ENCODE results near the gene AHRR. TPM values are rescaled to one million over a fixed set of nuclear protein-coding genes. Genes with fewer than 3 reads are reported as not detected.

The AHRR gene
- total and polyA plus RNA-seq, 8 donors = 0.63 to 47.8 (median 1.1) TPM; not detected in 1

GRCh38 chr5:390623-391491, 69.3 kb downstream of the AHRR start:
- Histone ChIP-seq H3K4me1 (no peaks in the 10 kb centered on the region), H3K4me3 (no peak overlapping the region), H3K9me3 (peaks cover 0 to 6% (median 2%) of the 10 kb centered on the region in 4 donors), H3K36me3 (no peaks in the 10 kb centered on the region), H3K27me3 (peaks cover 0 to 25% (median 11%) of the 10 kb centered on the region in 3 donors), H3K27ac (no peak overlapping the region)
- no peak for TF ChIP-seq POLR2A (IDR thresholded peaks at IDR 0.05)
- no peak for TF ChIP-seq POLR2AphosphoS5 (IDR thresholded peaks at IDR 0.05)
- TF ChIP-seq EP300 (IDR thresholded peaks at IDR 0.05) = no peak
- TF ChIP-seq, protein P1, sequence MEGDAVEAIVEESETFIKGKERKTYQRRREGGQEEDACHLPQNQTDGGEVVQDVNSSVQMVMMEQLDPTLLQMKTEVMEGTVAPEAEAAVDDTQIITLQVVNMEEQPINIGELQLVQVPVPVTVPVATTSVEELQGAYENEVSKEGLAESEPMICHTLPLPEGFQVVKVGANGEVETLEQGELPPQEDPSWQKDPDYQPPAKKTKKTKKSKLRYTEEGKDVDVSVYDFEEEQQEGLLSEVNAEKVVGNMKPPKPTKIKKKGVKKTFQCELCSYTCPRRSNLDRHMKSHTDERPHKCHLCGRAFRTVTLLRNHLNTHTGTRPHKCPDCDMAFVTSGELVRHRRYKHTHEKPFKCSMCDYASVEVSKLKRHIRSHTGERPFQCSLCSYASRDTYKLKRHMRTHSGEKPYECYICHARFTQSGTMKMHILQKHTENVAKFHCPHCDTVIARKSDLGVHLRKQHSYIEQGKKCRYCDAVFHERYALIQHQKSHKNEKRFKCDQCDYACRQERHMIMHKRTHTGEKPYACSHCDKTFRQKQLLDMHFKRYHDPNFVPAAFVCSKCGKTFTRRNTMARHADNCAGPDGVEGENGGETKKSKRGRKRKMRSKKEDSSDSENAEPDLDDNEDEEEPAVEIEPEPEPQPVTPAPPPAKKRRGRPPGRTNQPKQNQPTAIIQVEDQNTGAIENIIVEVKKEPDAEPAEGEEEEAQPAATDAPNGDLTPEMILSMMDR (IDR thresholded peaks at IDR 0.05) = no peak
- DNase-seq = peak; percentile 24 to 81
- intact Hi-C loops (cut with DNase I; ENCODE audit: low total_unique reads) = no loop called here
- 47 to 63% (median 55%) methylated on average over 17 to 35 of the region's 35 CpGs for WGBS, 5 donors

DNA sequence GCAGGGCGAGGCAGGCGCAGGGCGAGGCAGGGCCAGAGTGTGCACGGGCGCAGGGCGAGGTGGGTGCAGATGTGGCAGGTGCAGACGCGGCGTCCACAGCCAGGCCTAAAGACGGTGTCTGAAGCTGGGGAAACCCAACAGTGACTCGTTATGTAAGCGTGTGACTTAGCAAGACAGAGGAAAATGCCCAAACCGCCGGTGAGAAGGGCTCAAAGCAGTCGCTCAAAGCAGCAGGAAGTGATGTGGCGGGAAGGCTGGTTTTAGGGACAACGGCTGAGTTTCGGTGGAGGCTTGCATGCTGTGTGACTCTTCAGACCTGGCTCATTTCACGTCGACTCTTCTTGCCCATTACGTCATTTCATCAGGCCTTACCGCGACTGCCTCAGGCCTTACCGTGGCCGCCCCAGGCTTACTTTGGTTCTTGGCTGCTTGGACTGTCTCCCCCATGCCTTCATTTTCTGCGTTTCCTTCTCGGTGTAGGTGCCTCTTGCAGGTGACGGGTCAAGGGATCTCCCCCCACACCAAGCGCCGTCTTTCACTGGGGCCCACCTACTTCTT, 71.0 kb downstream of the AHRR start:
- H3K4me3 ChIP-seq = no peak overlapping the region
- TF ChIP-seq, protein P1 (IDR thresholded peaks at IDR 0.05) = no peak
- TF ChIP-seq POLR2A (IDR thresholded peaks at IDR 0.05) = no peak
- TF ChIP-seq POLR2AphosphoS5 (IDR thresholded peaks at IDR 0.05) = no peak
- no peak for TF ChIP-seq EP300 (IDR thresholded peaks at IDR 0.05)
- no peaks in the 10 kb centered on the region for H3K9me3 ChIP-seq
- 55 to 84% (median 69%) methylated on average over 30 of the region's 30 CpGs for WGBS, 5 donors
- no peak overlapping the region for H3K27ac ChIP-seq
- DNase-seq = peak; percentile 25 to 57
- H3K27me3 ChIP-seq = peaks cover 0 to 20% (median 6%) of the 10 kb centered on the region in 3 donors
- H3K36me3 ChIP-seq = no peaks in the 10 kb centered on the region
- intact Hi-C loops (cut with DNase I; ENCODE audit: low total_unique reads) = no loop called here
- H3K4me1 ChIP-seq = no peaks in the 10 kb centered on the region

DNA sequence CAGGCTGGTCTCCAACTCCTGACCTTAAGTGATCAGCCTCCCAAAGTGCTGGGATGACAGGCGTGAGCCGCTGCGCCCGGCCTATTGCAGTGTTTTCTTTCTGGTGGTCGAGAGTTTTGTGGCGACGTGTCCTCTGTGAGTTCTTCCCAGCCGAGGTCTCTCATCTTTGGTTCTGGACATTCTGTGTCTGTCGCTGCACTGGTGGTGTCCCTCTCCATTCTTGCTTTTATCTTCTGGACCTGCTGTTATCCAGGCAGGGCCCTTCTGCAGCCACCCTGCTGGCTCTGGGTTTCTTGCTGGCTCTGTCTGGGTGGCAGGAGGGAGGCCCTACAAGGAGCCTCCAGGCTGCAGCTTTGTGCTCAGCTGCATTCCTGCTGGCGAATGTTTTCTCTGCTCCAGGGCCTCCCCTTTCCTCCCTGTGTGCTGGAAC, 72.3 kb downstream of the AHRR start:
- intact Hi-C loops (cut with DNase I; ENCODE audit: low total_unique reads) = no loop called here
- no peaks in the 10 kb centered on the region for H3K9me3 ChIP-seq
- no peak overlapping the region for H3K4me3 ChIP-seq
- H3K4me1 ChIP-seq = peaks cover 0 to under 1% (median 0%) of the 10 kb centered on the region in 4 donors
- no peaks in the 10 kb centered on the region for H3K36me3 ChIP-seq
- TF ChIP-seq EP300 (IDR thresholded peaks at IDR 0.05) (no peak), POLR2AphosphoS5 (IDR thresholded peaks at IDR 0.05) (no peak), POLR2A (IDR thresholded peaks at IDR 0.05) (no peak)
- TF ChIP-seq, protein P1 (IDR thresholded peaks at IDR 0.05) = no peak
- WGBS, 5 donors = 79 to 92% (median 89%) methylated on average over 10 of the region's 10 CpGs
- peaks cover 0 to 15% (median 1%) of the 10 kb centered on the region in 3 donors for H3K27me3 ChIP-seq
- no peak for DNase-seq
- no peak overlapping the region for H3K27ac ChIP-seq

DNA sequence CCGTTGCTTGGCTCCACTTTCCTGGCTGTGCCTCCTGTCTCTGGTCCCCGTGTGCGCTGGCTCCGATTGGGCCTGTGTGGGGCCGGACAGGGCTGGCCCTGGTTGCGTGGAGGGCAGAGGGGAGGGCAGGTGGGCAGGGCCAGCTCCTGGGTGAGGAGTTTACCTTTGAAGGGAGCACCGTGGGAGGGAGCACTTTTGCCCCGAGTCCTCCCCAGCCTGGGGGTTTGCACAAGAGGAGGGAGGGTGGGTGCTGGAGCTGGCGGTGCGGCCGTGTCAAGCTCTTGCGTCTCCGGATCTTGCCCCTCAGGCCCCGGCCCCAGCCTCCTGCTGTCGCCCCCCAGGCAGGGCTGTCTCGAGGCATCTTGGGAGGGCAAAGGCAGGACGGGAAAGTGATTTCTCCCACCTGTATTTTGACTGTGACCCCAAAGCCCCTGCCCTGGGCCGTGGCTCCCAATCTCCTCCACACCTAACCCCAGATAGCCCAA, 73.2 kb downstream of the AHRR start:
- no peak overlapping the region for H3K4me3 ChIP-seq
- intact Hi-C loops (cut with DNase I; ENCODE audit: low total_unique reads) = no loop called here
- TF ChIP-seq POLR2A (IDR thresholded peaks at IDR 0.05) (no peak), EP300 (IDR thresholded peaks at IDR 0.05) (no peak), POLR2AphosphoS5 (IDR thresholded peaks at IDR 0.05) (no peak)
- TF ChIP-seq, protein P1 (IDR thresholded peaks at IDR 0.05) = no peak
- H3K36me3 ChIP-seq = no peaks in the 10 kb centered on the region
- peaks cover 4 to 9% (median 5%) of the 10 kb centered on the region in 4 donors for H3K4me1 ChIP-seq
- no peak for DNase-seq
- 77 to 82% (median 78%) methylated on average over 14 to 18 of the region's 18 CpGs for WGBS, 5 donors
- H3K9me3 ChIP-seq = no peaks in the 10 kb centered on the region
- H3K27ac ChIP-seq = peak overlapping the region in 1 of 5 donors; percentile 42
- H3K27me3 ChIP-seq = peaks cover 0 to 15% (median 0%) of the 10 kb centered on the region in 3 donors

Data from stomach (tissue), 9 donors.